Endothelial cell of umbilical vein (primary cell): Measurements from ENCODE around the gene TSPYL1. TPM values are rescaled to one million over a fixed set of nuclear protein-coding genes. Genes with fewer than 3 reads are reported as not detected.
A peak's percentile ranks its signal among the peaks of the same experiment; 100 is the strongest.

Source experiments
- BruUV-seq: library from RNA; stranded (reverse); fragments of 400-500 nt; replicated peaks from 2 replicates; lab custom pipeline; 2021; lab: Mats Ljungman, UMichigan
- CTCF ChIA-PET: fragments of 300-600, 350-600 bp; sonication (Branson Sonifier 250); formaldehyde crosslinking; loops from one replicate; lab custom pipeline; 2021; ENCODE audit warnings: antibody characterized with exemption, inconsistent platforms; lab: Charles Lee
- POLR2A ChIA-PET: fragments of 300-600, 350-600 bp; sonication (Branson Sonifier 250); formaldehyde crosslinking; loops from one replicate; lab custom pipeline; 2021; ENCODE audit warnings: antibody characterized with exemption, inconsistent platforms; lab: Charles Lee
- DNase-seq: peaks from one replicate; pipeline ENCODE4 v3.0.0-alpha.2; 2011; ENCODE audit warnings: low read depth, low spot score
- FAIRE-seq: peaks from 2 replicates; lab custom pipeline; 2011; peaks lifted over from hg19 to GRCh38; lab: Jason Lieb, UNC
- H2AFZ ChIP-seq: 2 replicates; pipeline ENCODE4 v1.6.0; 2012; ENCODE audit warnings: low read depth, low read length, control low read depth, inconsistent platforms
- H3K27ac ChIP-seq: 2 replicates; pipeline ENCODE4 v1.5.1; 2011; ENCODE audit warnings: low read depth, mild to moderate bottlenecking, control low read depth, low read length, moderate library complexity; ENCODE audit not compliant: insufficient read depth
- H3K27me3 ChIP-seq, 2 experiments: 2 replicates each; pipeline versions ENCODE4 v1.6.0 to v1.6.1; 2011; ENCODE audit warnings: low read length in 2 of 2, mixed read lengths in 1 of 2; ENCODE audit not compliant: control insufficient read depth in 2 of 2, insufficient read depth in 2 of 2
- H3K36me3 ChIP-seq, 2 experiments: 2 replicates in 1 of 2; 3 replicates in 1 of 2; pipeline ENCODE4 v1.5.1; 2011; ENCODE audit warnings: low read length in 2 of 2, mild to moderate bottlenecking in 1 of 2, moderate library complexity in 1 of 2; ENCODE audit not compliant: control insufficient read depth in 2 of 2, insufficient read depth in 2 of 2; ENCODE audit errors: extremely low read depth in 1 of 2
- H3K4me1 ChIP-seq: 3 replicates; pipeline ENCODE4 v1.5.1; 2011; ENCODE audit warnings: mild to moderate bottlenecking, low read length; ENCODE audit not compliant: control insufficient read depth, insufficient read depth; ENCODE audit errors: extremely low read depth
- H3K4me2 ChIP-seq: 2 replicates; pipeline ENCODE4 v1.6.1; 2011; ENCODE audit warnings: low read length, control low read depth, mixed read lengths; ENCODE audit not compliant: insufficient read depth
- H3K4me3 ChIP-seq, 3 experiments: fragments of 200-600 bp in 1 of 3; sonication (generic), shearing (Covaris generic) in 1 of 3; replicated peaks in 1 of 3; 2 replicates each; pipeline ENCODE4 v1.5.1; 2011 to 2016; ENCODE audit warnings: control low read depth in 3 of 3, low read length in 3 of 3, mild to moderate bottlenecking in 2 of 3, inconsistent platforms in 1 of 3, low read depth in 1 of 3, moderate library complexity in 1 of 3; ENCODE audit not compliant: insufficient read depth in 1 of 3
- H3K79me2 ChIP-seq: 2 replicates; pipeline ENCODE4 v1.6.0; 2012; ENCODE audit warnings: low read length, inconsistent platforms; ENCODE audit not compliant: control insufficient read depth, insufficient read depth
- H3K9ac ChIP-seq: replicated peaks from 2 replicates; pipeline ENCODE3; 2011; ENCODE audit warnings: low read length, control low read depth; ENCODE audit not compliant: insufficient read depth; ENCODE audit errors: extremely low read depth
- H3K9me1 ChIP-seq: replicated peaks from 3 replicates; pipeline ENCODE4 v1.6.0; 2011; ENCODE audit warnings: mild to moderate bottlenecking, low read length; ENCODE audit not compliant: control insufficient read depth, insufficient read depth; ENCODE audit errors: extremely low read depth
- H3K9me3 ChIP-seq: replicated peaks from 2 replicates; pipeline ENCODE4 v1.5.1; 2012; ENCODE audit warnings: low read length, inconsistent platforms; ENCODE audit not compliant: control insufficient read depth, insufficient read depth
- H4K20me1 ChIP-seq: replicated peaks from 2 replicates; pipeline ENCODE3; 2011; ENCODE audit warnings: mild to moderate bottlenecking, low read length; ENCODE audit not compliant: control insufficient read depth, insufficient read depth; ENCODE audit errors: extremely low read depth
- CTCF ChIP-seq, 2 donors: IDR thresholded peaks; 1 replicate in 1 of 2; 2 replicates in 1 of 2; pipeline ENCODE4 v1.5.1; 2011; ENCODE audit warnings: low read length in 2 of 2, mild to moderate bottlenecking in 2 of 2, moderate library complexity in 2 of 2, control low read depth in 1 of 2, inconsistent platforms in 1 of 2, low read depth in 1 of 2; ENCODE audit not compliant: insufficient read depth in 1 of 2; ENCODE audit errors: extremely low read depth in 1 of 2
- EZH2 ChIP-seq: IDR thresholded peaks from 2 replicates; pipeline ENCODE4 v1.6.1; 2012; ENCODE audit warnings: borderline replicate concordance, low read depth, mild to moderate bottlenecking, moderate library complexity, low read length, inconsistent platforms; ENCODE audit not compliant: severe bottlenecking
- FOS ChIP-seq: IDR thresholded peaks from 2 replicates; pipeline ENCODE4 v1.6.1; 2011; ENCODE audit warnings: mild to moderate bottlenecking, low read length, moderate library complexity, borderline replicate concordance; ENCODE audit not compliant: insufficient read depth
- GATA2 ChIP-seq: IDR thresholded peaks from 2 replicates; pipeline ENCODE4 v1.7.0; 2011; ENCODE audit warnings: low read depth, mild to moderate bottlenecking, moderate library complexity, mixed read lengths, low read length; ENCODE audit not compliant: insufficient read length, insufficient read depth
- JUN ChIP-seq: IDR thresholded peaks from 2 replicates; pipeline ENCODE4 v1.6.1; 2011; ENCODE audit warnings: borderline replicate concordance, low read depth; ENCODE audit not compliant: insufficient read length, insufficient read depth
- MYC ChIP-seq: IDR thresholded peaks from one replicate; pipeline ENCODE4 v1.6.1; 2011; ENCODE audit warnings: mild to moderate bottlenecking, low read depth, low read length
- POLR2A ChIP-seq: IDR thresholded peaks from 2 replicates; pipeline ENCODE4 v1.6.1; 2012; ENCODE audit warnings: low read depth, mild to moderate bottlenecking, control low read depth, low read length
- POLR2AphosphoS5 ChIP-seq: IDR thresholded peaks from 2 replicates; pipeline ENCODE4 v1.6.1; 2012; ENCODE audit warnings: low read depth, mild to moderate bottlenecking, control low read depth, low read length, moderate library complexity; ENCODE audit not compliant: insufficient read depth
- dilution Hi-C: fragments of 300-500 bp; cut with MboI; formaldehyde crosslinking; loops from one replicate; pipeline ENCODE4 v1.15.0; 2019; ENCODE audit warnings: low sequenced_read_pairs; ENCODE audit not compliant: extremely low pct_ligation_motif_present
- intact Hi-C: fragments of 100-400 bp; cut with micrococcal nuclease; formaldehyde crosslinking; loops from one replicate; pipeline ENCODE4 v1.10.0; 2022
- polyA plus RNA-seq, 4 experiments: library from polyadenylated mRNA; depleted of rRNA in 3 of 4; stranded (reverse) in 3 of 4; unstranded in 1 of 4; fragments of >200 nt; gene quantifications; 2 replicates each; pipeline versions ENCODE4 v1.2.1 to v1.2.3, GENCODE V29; 2011 to 2012; ENCODE audit warnings: missing spikeins in 1 of 4
- total RNA-seq: library from RNA; stranded (reverse); gene quantifications from 2 replicates; pipeline ENCODE4 v1.2.3, GENCODE V29; 2021
- TF ChIP-seq, protein P1 (sequence below): IDR thresholded peaks from 2 replicates; pipeline ENCODE4 v1.6.1; 2011; ENCODE audit not compliant: insufficient read depth, insufficient read length

TSPYL1 gene
- total and polyA plus RNA-seq, 2 donors (not counting 3 experiments of a cell fraction or from before 2014, with no cell fraction given), result 32.1 to 54.5 TPM

GRCh38 chr6:116316772-116317467, 37.2 kb upstream of the TSPYL1 start:
- FAIRE-seq, result peak; percentile 33
- Histone ChIP-seq H3K9ac (no peak overlapping the region), H3K27me3 (no peaks in the 10 kb centered on the region), H3K36me3 (no peaks in the 10 kb centered on the region), H2AFZ (no peak overlapping the region), H3K9me3 (no peaks in the 10 kb centered on the region), H3K27ac (no peak overlapping the region), H3K4me2 (no peak overlapping the region), H3K4me1 (peaks cover 18% of the 10 kb centered on the region), H3K79me2 (no peaks in the 10 kb centered on the region), H4K20me1 (no peaks in the 10 kb centered on the region), H3K9me1 (peaks cover 2% of the 10 kb centered on the region), H3K4me3 (no peak overlapping the region)
- dilution Hi-C loops (no loop called here), intact Hi-C loops (no loop called here)
- TF ChIP-seq GATA2, result no peak
- no peak for TF ChIP-seq EZH2
- TF ChIP-seq CTCF (IDR thresholded peaks at IDR 0.05; ENCODE audit: extremely low read depth in 1 of 2, insufficient read depth in 1 of 2, low read depth in 1 of 2, low read length in 2 of 2), result no peak
- TF ChIP-seq FOS, result no peak
- TF ChIP-seq MYC, result no peak
- TF ChIP-seq JUN, result no peak
- TF ChIP-seq POLR2AphosphoS5, result no peak
- TF ChIP-seq POLR2A, result no peak
- TF ChIP-seq, protein P1, sequence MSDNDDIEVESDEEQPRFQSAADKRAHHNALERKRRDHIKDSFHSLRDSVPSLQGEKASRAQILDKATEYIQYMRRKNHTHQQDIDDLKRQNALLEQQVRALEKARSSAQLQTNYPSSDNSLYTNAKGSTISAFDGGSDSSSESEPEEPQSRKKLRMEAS, result no peak
- DNase-seq, result no peak
- no TSS peak for BruUV-seq
- CTCF ChIA-PET, result interaction anchor here (1.3 to 1.7 kb wide), 3 partner anchors 20 to 195 kb away, joined by 3 to 5 read pairs (median 5); partner anchors contain the start of gene CALHM5
- POLR2A ChIA-PET, result no interaction called here
